Cardiac fibroblast (primary cell): ENCODE data around the gene ANKRD33B.
A peak's percentile ranks its signal among the peaks of the same experiment; 100 is the strongest.

Source experiments
- DNase-seq, 2 donors: peaks; one replicate each; pipeline versions ENCODE4 v3.0.0 to v3.0.0-alpha.2; 2010; ENCODE audit warnings: low read depth in 2 of 2
- H3K4me3 ChIP-seq, 2 donors: replicated peaks in 1 of 2; 1 replicate in 1 of 2; 2 replicates in 1 of 2; pipeline ENCODE4 v1.5.1; 2011; ENCODE audit warnings: low read depth in 2 of 2, low read length in 2 of 2, mild to moderate bottlenecking in 2 of 2, moderate library complexity in 1 of 2
- CTCF ChIP-seq: IDR thresholded peaks from one replicate; pipeline ENCODE4 v1.5.1; 2011; ENCODE audit warnings: low read depth, mild to moderate bottlenecking, low read length, inconsistent platforms

ANKRD33B gene

GRCh38 chr5:10702911-10703491 lies 139.1 kb downstream of the ANKRD33B start:
- peak in 1 of 2 donors; percentile 34 for DNase-seq
- no peak overlapping the region for H3K4me3 ChIP-seq
- TF ChIP-seq CTCF, result no peak

GRCh38 chr5:10703676-10704075 lies 139.8 kb downstream of the ANKRD33B start:
- no peak for TF ChIP-seq CTCF
- H3K4me3 ChIP-seq, result no peak overlapping the region
- no peak for DNase-seq

- no peak for TF ChIP-seq CTCF
- DNase-seq, result peak; percentile 69 to 73
- H3K4me3 ChIP-seq, result no peak overlapping the region
Observed at GRCh38 chr5:10704949-10705621, 141.2 kb downstream of the ANKRD33B start.

- DNase-seq, result no peak
- H3K4me3 ChIP-seq, result no peak overlapping the region
- TF ChIP-seq CTCF, result no peak
Observed at GRCh38 chr5:10705747-10706146, 141.9 kb downstream of the ANKRD33B start.

- DNase-seq, result no peak
- TF ChIP-seq CTCF, result no peak
- H3K4me3 ChIP-seq, result no peak overlapping the region
Observed at GRCh38 chr5:10706326-10706725, 142.5 kb downstream of the ANKRD33B start.
